Subcutaneous abdominal adipose tissue (tissue), 5 donors: ENCODE measurements around the gene CDKAL1.

ENCODE experiments used
- H3K27ac ChIP-seq: one replicate; pipeline ENCODE4 v1.7.0; 2013; ENCODE audit warnings: low read depth, mild to moderate bottlenecking, inconsistent platforms, low read length, moderate library complexity
- H3K27me3 ChIP-seq, 5 donors: one replicate each; pipeline ENCODE4 v1.7.0; 2013; ENCODE audit warnings: low read length in 5 of 5, inconsistent platforms in 1 of 5; ENCODE audit not compliant: control insufficient read depth in 5 of 5, insufficient read depth in 4 of 5
- H3K36me3 ChIP-seq, 5 donors: one replicate each; pipeline ENCODE4 v1.7.0; 2013; ENCODE audit warnings: low read length in 5 of 5; ENCODE audit not compliant: control insufficient read depth in 5 of 5, insufficient read depth in 5 of 5
- H3K4me1 ChIP-seq, 5 donors: one replicate each; pipeline ENCODE4 v1.7.0; 2013; ENCODE audit warnings: low read length in 5 of 5, mild to moderate bottlenecking in 3 of 5, moderate library complexity in 1 of 5; ENCODE audit not compliant: control insufficient read depth in 5 of 5, insufficient read depth in 5 of 5
- H3K4me3 ChIP-seq, 5 donors: one replicate each; pipeline ENCODE4 v1.7.0; 2013; ENCODE audit warnings: low read length in 5 of 5, low read depth in 1 of 5
- H3K9ac ChIP-seq, 5 donors: one replicate each; pipeline ENCODE4 v1.7.0; 2013; ENCODE audit warnings: low read length in 5 of 5, mild to moderate bottlenecking in 4 of 5, moderate library complexity in 3 of 5
- H3K9me3 ChIP-seq, 5 donors: one replicate each; pipeline ENCODE4 v1.7.0; 2013; ENCODE audit warnings: low read length in 5 of 5; ENCODE audit not compliant: control insufficient read depth in 5 of 5
- donor health status: healthy.
- donor health status: healthy.
- donor health status: healthy.
- donor health status: healthy.
- donor health status: healthy.

The CDKAL1 gene

DNA sequence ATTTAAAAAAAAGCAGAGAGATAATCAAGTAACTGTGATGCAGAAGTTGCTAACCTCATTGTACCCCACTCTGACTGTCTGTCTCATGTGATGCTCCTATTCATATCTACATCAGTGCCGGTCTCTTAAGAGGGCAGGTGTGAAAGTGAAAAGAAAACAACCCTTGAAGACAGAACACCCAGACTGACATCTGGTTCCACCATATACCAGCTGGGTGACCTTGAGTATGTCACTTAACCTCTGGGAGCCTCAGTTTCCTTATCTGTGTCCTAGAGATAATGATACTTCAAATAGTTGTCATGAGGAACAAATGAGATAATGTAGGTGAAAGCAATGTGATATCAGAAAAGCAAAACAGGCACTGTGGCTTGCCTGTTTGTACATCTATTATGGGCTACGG, 632.5 kb downstream of the CDKAL1 start:
- no peak overlapping the region for H3K4me3 ChIP-seq
- H3K27me3 ChIP-seq: no peaks in the 10 kb centered on the region
- no peaks in the 10 kb centered on the region for H3K9me3 ChIP-seq
- H3K4me1 ChIP-seq: peaks cover 0 to 7% (median 0%) of the 10 kb centered on the region in 5 donors
- no peak overlapping the region for H3K27ac ChIP-seq
- H3K36me3 ChIP-seq: no peaks in the 10 kb centered on the region
- H3K9ac ChIP-seq: no peak overlapping the region

DNA sequence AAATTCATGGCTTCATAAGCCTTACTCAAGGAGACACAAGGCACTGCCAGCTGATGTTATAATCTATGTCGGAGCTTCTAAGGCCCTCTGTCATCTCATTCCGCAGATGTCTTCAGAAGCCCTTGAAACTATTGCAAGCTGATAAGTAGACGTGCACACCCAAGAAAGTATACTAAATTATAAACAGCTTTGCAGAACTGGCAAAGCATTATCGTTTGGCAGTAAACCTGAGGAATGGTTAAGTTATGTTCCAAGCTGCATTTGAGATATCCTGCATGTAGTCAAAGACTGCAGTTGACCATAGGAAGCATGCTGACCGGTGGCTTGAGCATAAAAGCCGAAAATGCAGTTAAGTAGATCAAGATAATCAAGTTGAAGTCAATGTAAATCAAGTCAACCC, 633.5 kb downstream of the CDKAL1 start:
- Histone ChIP-seq H3K27ac (no peak overlapping the region), H3K36me3 (no peaks in the 10 kb centered on the region), H3K4me3 (no peak overlapping the region), H3K4me1 (peaks cover 0 to 7% (median 0%) of the 10 kb centered on the region in 5 donors), H3K27me3 (no peaks in the 10 kb centered on the region), H3K9ac (no peak overlapping the region), H3K9me3 (no peaks in the 10 kb centered on the region)

DNA sequence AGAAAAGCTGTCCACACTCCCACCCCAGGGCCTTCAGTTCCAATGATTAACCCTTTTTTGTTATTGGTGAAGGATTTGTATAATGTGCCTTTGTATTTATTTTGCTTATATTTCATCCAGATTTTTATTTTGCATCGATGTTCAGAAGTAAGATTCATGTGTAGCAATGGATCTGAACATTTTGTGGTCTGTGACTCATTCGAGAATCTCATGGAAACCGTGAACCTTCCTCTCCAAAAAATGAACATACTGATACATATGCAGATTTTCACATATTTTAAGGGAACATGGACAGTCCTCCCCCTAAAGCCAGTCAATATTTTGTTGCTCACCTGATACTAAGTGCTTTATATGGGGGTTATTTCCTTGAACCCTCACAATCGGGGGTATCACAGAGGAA, 637.5 kb downstream of the CDKAL1 start:
- Histone ChIP-seq H3K4me3 (no peak overlapping the region), H3K27ac (no peak overlapping the region), H3K9me3 (no peaks in the 10 kb centered on the region), H3K27me3 (no peaks in the 10 kb centered on the region), H3K4me1 (no peaks in the 10 kb centered on the region), H3K36me3 (no peaks in the 10 kb centered on the region), H3K9ac (no peak overlapping the region)

GRCh38 chr6:21173031-21173430, 638.8 kb downstream of the CDKAL1 start:
- H3K27me3 ChIP-seq: no peaks in the 10 kb centered on the region
- H3K4me3 ChIP-seq: no peak overlapping the region
- no peaks in the 10 kb centered on the region for H3K36me3 ChIP-seq
- no peaks in the 10 kb centered on the region for H3K9me3 ChIP-seq
- no peak overlapping the region for H3K27ac ChIP-seq
- no peaks in the 10 kb centered on the region for H3K4me1 ChIP-seq
- H3K9ac ChIP-seq: no peak overlapping the region

DNA sequence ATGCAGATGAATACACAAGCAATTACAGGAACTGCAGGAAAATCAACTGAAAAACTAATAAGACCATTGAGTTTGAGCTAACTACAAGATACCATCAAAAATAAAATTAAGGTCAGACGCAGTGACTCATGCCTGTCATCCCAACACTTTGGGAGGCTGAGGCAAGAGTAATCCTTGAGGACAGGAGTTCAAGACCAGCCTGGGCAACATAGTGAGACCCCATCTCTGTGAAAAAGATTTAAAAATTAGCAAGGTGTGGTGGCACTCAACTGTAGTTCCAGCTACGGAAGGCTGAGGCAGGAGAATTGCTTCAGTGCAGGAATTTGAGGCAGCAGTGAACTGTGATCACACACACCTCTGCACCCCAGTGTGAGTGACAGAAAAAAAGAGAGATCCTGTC, 639.4 kb downstream of the CDKAL1 start:
- H3K27me3 ChIP-seq: no peaks in the 10 kb centered on the region
- no peaks in the 10 kb centered on the region for H3K9me3 ChIP-seq
- no peaks in the 10 kb centered on the region for H3K36me3 ChIP-seq
- no peak overlapping the region for H3K4me3 ChIP-seq
- no peaks in the 10 kb centered on the region for H3K4me1 ChIP-seq
- H3K27ac ChIP-seq: no peak overlapping the region
- no peak overlapping the region for H3K9ac ChIP-seq

DNA sequence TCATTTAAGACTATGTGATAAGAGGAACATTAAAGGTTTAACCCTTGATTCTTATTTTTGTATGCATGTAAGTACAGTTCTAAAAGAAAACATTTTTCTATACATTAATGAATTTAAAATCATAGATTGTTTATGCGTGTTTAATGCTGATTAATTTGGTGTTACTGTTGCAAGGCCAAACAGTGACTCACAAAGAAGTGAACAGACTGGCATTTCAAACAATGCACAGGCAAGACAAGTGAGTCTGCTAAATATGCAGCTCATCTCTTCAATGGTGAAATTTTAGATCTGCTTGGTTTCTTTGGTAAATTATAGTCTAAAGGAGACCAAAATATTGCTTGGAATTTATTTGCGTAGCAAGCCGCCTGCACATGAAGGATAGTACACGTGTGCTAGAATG, 641.9 kb downstream of the CDKAL1 start:
- no peak overlapping the region for H3K27ac ChIP-seq
- H3K9me3 ChIP-seq: peaks cover 0 to 6% (median 0%) of the 10 kb centered on the region in 5 donors
- H3K4me3 ChIP-seq: no peak overlapping the region
- H3K4me1 ChIP-seq: no peaks in the 10 kb centered on the region
- H3K9ac ChIP-seq: no peak overlapping the region
- no peaks in the 10 kb centered on the region for H3K27me3 ChIP-seq
- H3K36me3 ChIP-seq: peaks cover 0 to 2% (median 0%) of the 10 kb centered on the region in 5 donors

GRCh38 chr6:21180155-21180554, 645.9 kb downstream of the CDKAL1 start:
- no peaks in the 10 kb centered on the region for H3K4me1 ChIP-seq
- peaks cover 0 to 2% (median 0%) of the 10 kb centered on the region in 5 donors for H3K36me3 ChIP-seq
- H3K9me3 ChIP-seq: peaks cover 0 to 7% (median 0%) of the 10 kb centered on the region in 5 donors
- no peak overlapping the region for H3K4me3 ChIP-seq
- no peaks in the 10 kb centered on the region for H3K27me3 ChIP-seq
- H3K9ac ChIP-seq: no peak overlapping the region
- no peak overlapping the region for H3K27ac ChIP-seq

- Histone ChIP-seq H3K4me1 (no peaks in the 10 kb centered on the region), H3K9me3 (peaks cover 0 to 7% (median 0%) of the 10 kb centered on the region in 5 donors), H3K9ac (no peak overlapping the region), H3K36me3 (peaks cover 0 to 2% (median 0%) of the 10 kb centered on the region in 5 donors), H3K27me3 (no peaks in the 10 kb centered on the region), H3K4me3 (no peak overlapping the region), H3K27ac (no peak overlapping the region)
Measured at GRCh38 chr6:21180800-21181337, 646.6 kb downstream of the CDKAL1 start.

DNA sequence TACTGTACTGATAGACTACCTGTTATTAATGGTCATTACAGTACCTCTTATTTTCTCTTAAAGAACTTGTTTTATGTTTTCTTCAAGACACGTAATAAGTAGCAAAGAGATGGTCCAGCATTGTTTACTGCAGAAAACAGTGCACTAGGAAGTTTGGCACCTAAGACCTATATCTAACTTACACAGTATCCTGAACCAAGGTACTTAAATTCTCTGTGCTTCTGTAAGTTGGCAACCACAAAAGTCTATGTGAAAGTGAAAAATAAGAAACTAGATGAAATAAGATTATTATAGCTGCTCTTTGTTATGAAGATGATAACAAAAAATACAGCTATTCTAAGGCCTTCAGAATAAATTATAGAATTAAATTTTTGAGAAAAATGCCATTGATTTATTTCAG, 647.6 kb downstream of the CDKAL1 start:
- no peak overlapping the region for H3K9ac ChIP-seq
- H3K9me3 ChIP-seq: peaks cover 0 to 7% (median 0%) of the 10 kb centered on the region in 5 donors
- no peaks in the 10 kb centered on the region for H3K4me1 ChIP-seq
- H3K27me3 ChIP-seq: no peaks in the 10 kb centered on the region
- peaks cover 0 to 2% (median 0%) of the 10 kb centered on the region in 5 donors for H3K36me3 ChIP-seq
- H3K4me3 ChIP-seq: no peak overlapping the region
- H3K27ac ChIP-seq: no peak overlapping the region

DNA sequence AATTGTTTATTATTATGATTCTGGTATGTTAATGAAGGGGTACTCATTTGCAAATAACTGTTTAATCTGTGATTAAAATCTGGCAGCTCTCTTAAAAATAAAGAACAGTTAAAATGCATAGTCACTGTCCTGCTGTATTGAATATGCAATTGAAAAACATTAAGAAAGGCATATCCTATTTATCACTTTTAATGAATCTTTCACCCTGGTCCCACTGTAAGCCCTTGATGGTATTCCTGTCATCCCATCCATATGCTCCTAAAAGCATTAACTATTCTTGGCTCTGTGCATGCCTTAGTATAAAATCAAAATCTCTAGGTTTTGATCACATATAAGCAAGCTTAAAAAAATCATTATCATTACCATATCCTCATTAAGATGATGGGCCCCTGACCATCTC, 648.3 kb downstream of the CDKAL1 start:
- no peaks in the 10 kb centered on the region for H3K27me3 ChIP-seq
- peaks cover 0 to 7% (median 0%) of the 10 kb centered on the region in 5 donors for H3K9me3 ChIP-seq
- H3K36me3 ChIP-seq: peaks cover 0 to 2% (median 0%) of the 10 kb centered on the region in 5 donors
- H3K4me3 ChIP-seq: no peak overlapping the region
- H3K27ac ChIP-seq: no peak overlapping the region
- H3K9ac ChIP-seq: no peak overlapping the region
- H3K4me1 ChIP-seq: no peaks in the 10 kb centered on the region
